ENCODE results near the gene CACNA1A.
A peak's percentile ranks its signal among the peaks of the same experiment; 100 is the strongest.

The CACNA1A gene

DNA sequence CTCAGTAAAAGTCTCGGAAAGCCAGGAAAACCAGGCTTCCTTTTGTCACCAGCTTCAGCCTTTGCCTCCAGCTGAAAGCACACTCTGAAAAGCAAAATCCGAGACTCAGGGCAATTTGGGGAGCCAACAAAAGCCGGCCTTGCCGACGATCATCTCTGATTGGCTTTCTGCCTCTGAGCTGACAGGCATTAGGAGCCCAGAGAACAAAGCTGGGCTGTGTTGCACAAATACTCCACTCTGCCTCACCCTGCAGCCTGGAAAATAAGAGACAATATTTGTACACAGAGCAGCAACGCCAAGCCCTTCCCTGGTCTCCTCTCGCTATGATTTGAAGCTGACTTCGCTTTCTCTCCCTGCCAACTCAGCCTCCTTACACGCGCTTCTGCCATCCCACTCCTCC, 46.9 kb downstream of the CACNA1A start:
- Histone ChIP-seq H3K4me1 (ENCODE audit: control insufficient read depth, insufficient read depth, low read length) (no peaks in the 10 kb centered on the region), H3K27ac (ENCODE audit: extremely low read depth, low read depth, low read length) (no peak overlapping the region), H3K9me3 (ENCODE audit: control insufficient read depth, insufficient read depth, low read depth, low read length) (no peaks in the 10 kb centered on the region), H3K36me3 (ENCODE audit: control insufficient read depth in 2 of 2, insufficient read depth in 1 of 2, low read length in 2 of 2) (no peaks in the 10 kb centered on the region), H3K4me3 (ENCODE audit: low read depth, low read length) (no peak overlapping the region)
- POLR2A ChIA-PET: no interaction called here
- no peak for TF ChIP-seq ZNF366 (tag by site-specific recombination; conservative IDR thresholded peaks at IDR 0.05)
- no peak for TF ChIP-seq ZNF76 (tag by site-specific recombination; IDR thresholded peaks at IDR 0.05; ENCODE audit: borderline replicate concordance, low read depth)
- TF ChIP-seq, protein P1, sequence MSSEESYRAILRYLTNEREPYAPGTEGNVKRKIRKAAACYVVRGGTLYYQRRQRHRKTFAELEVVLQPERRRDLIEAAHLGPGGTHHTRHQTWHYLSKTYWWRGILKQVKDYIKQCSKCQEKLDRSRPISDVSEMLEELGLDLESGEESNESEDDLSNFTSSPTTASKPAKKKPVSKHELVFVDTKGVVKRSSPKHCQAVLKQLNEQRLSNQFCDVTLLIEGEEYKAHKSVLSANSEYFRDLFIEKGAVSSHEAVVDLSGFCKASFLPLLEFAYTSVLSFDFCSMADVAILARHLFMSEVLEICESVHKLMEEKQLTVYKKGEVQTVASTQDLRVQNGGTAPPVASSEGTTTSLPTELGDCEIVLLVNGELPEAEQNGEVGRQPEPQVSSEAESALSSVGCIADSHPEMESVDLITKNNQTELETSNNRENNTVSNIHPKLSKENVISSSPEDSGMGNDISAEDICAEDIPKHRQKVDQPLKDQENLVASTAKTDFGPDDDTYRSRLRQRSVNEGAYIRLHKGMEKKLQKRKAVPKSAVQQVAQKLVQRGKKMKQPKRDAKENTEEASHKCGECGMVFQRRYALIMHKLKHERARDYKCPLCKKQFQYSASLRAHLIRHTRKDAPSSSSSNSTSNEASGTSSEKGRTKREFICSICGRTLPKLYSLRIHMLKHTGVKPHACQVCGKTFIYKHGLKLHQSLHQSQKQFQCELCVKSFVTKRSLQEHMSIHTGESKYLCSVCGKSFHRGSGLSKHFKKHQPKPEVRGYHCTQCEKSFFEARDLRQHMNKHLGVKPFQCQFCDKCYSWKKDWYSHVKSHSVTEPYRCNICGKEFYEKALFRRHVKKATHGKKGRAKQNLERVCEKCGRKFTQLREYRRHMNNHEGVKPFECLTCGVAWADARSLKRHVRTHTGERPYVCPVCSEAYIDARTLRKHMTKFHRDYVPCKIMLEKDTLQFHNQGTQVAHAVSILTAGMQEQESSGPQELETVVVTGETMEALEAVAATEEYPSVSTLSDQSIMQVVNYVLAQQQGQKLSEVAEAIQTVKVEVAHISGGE (tag by site-specific recombination; conservative IDR thresholded peaks at IDR 0.05; ENCODE audit: low read depth): no peak
- TF ChIP-seq ZNF391 (tag by site-specific recombination; IDR thresholded peaks at IDR 0.05; ENCODE audit: borderline replicate concordance, low read depth): no peak
- TF ChIP-seq ZNF48 (tag by site-specific recombination; IDR thresholded peaks at IDR 0.05): no peak
- TF ChIP-seq ZXDB (tag by site-specific recombination; IDR thresholded peaks at IDR 0.05): no peak
- CTCF ChIA-PET: interaction anchor here (0.8 kb wide), 1 partner anchor 32 kb away, joined by 3 read pairs; no protein-coding TSS in a partner anchor

DNA sequence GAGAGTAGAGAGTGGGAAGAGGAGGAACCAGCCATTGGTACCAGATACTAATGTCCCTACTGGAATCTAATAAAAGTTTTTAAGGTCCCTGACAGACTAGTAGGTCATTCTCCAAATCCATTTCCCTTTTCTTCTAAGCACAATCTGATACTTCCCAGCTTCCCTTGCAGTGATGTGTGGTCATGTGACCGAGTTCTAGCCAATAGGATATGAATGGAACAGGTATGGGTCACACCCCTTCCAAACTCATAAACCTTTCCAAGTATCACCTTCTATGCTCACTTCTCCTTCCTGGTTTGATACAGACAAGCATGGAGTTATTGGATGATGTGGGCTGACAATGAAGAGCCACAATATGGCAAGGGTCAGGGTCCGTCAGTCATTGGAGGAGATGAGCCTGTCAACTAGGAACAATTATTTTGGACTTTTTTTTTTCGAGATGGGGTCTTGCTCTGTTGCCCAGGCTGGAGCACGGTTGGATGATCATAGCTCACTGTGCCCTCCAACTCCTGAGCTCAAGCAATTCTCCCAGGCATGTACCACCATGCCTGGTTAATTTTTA, 54.8 kb downstream of the CACNA1A start:
- Histone ChIP-seq H3K9me3 (ENCODE audit: control insufficient read depth, insufficient read depth, low read depth, low read length) (no peaks in the 10 kb centered on the region), H3K27ac (ENCODE audit: extremely low read depth, low read depth, low read length) (no peak overlapping the region), H3K4me1 (ENCODE audit: control insufficient read depth, insufficient read depth, low read length) (no peaks in the 10 kb centered on the region), H3K36me3 (ENCODE audit: control insufficient read depth in 2 of 2, insufficient read depth in 1 of 2, low read length in 2 of 2) (no peaks in the 10 kb centered on the region), H3K4me3 (ENCODE audit: low read depth, low read length) (no peak overlapping the region)
- ChIA-PET POLR2A (no interaction called here), CTCF (no interaction called here)
- no peak for TF ChIP-seq ZNF660 (tag by site-specific recombination; IDR thresholded peaks at IDR 0.05)
- TF ChIP-seq SETDB1 (IDR thresholded peaks at IDR 0.05; ENCODE audit: insufficient read length, low read length): peak; percentile 22

GRCh38 chr19:13447978-13448377, 58.3 kb downstream of the CACNA1A start:
- POLR2A ChIA-PET: no interaction called here
- CTCF ChIA-PET: no interaction called here
- no peak overlapping the region for H3K4me3 ChIP-seq (ENCODE audit: low read depth, low read length)
- H3K27ac ChIP-seq (ENCODE audit: extremely low read depth, low read depth, low read length): no peak overlapping the region
- H3K36me3 ChIP-seq (ENCODE audit: control insufficient read depth in 2 of 2, insufficient read depth in 1 of 2, low read length in 2 of 2): no peaks in the 10 kb centered on the region
- TF ChIP-seq, protein P2, sequence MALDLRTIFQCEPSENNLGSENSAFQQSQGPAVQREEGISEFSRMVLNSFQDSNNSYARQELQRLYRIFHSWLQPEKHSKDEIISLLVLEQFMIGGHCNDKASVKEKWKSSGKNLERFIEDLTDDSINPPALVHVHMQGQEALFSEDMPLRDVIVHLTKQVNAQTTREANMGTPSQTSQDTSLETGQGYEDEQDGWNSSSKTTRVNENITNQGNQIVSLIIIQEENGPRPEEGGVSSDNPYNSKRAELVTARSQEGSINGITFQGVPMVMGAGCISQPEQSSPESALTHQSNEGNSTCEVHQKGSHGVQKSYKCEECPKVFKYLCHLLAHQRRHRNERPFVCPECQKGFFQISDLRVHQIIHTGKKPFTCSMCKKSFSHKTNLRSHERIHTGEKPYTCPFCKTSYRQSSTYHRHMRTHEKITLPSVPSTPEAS (tag by site-specific recombination; IDR thresholded peaks at IDR 0.05): no peak
- TF ChIP-seq ZNF280D (tag by site-specific recombination; IDR thresholded peaks at IDR 0.05) (0 out of 2 replicates have a peak, but pooled peaks have one; percentile 41), HOXD13 (CRISPR knock-in tag; IDR thresholded peaks at IDR 0.05; ENCODE audit: borderline replicate concordance) (no peak), GLIS2 (tag by site-specific recombination; IDR thresholded peaks at IDR 0.05) (no peak), ZNF140 (tag by site-specific recombination; IDR thresholded peaks at IDR 0.05) (no peak), ZNF146 (tag by site-specific recombination; IDR thresholded peaks at IDR 0.05) (peak; percentile 95)
- no peaks in the 10 kb centered on the region for H3K4me1 ChIP-seq (ENCODE audit: control insufficient read depth, insufficient read depth, low read length)
- no peaks in the 10 kb centered on the region for H3K9me3 ChIP-seq (ENCODE audit: control insufficient read depth, insufficient read depth, low read depth, low read length)

Data from HEK293 (cell line).